Liver (tissue), 3 donors: ENCODE data around the gene HIPK2.

Experiments
- EGR1 ChIP-seq, 2 donors: IDR thresholded peaks; 2 replicates each; pipeline ENCODE4 v1.6.1; 2016 to 2018; ENCODE audit warnings: antibody characterized with exemption in 2 of 2, low read depth in 2 of 2
- FOXA1 ChIP-seq: IDR thresholded peaks from 2 replicates; pipeline ENCODE4 v1.6.1; 2016; ENCODE audit warnings: antibody characterized with exemption
- JUND ChIP-seq, 2 donors: IDR thresholded peaks; 2 replicates each; pipeline ENCODE4 v1.6.1; 2016; ENCODE audit warnings: antibody characterized with exemption in 2 of 2
- RAD21 ChIP-seq, 2 donors: IDR thresholded peaks; 2 replicates each; pipeline ENCODE4 v1.6.1; 2016; ENCODE audit warnings: antibody characterized with exemption in 2 of 2, mild to moderate bottlenecking in 2 of 2
- SP1 ChIP-seq: IDR thresholded peaks from 2 replicates; pipeline ENCODE4 v1.6.1; 2018; ENCODE audit warnings: antibody characterized with exemption, mild to moderate bottlenecking
- TAF1 ChIP-seq: conservative IDR thresholded peaks from 2 replicates; pipeline ENCODE4 v1.6.1; 2016; ENCODE audit warnings: antibody characterized with exemption, mild to moderate bottlenecking
- YY1 ChIP-seq: IDR thresholded peaks from 2 replicates; pipeline ENCODE4 v1.6.1; 2016; ENCODE audit warnings: antibody characterized with exemption, mild to moderate bottlenecking
- TF ChIP-seq, protein P1 (sequence below): fragments of 150-350 bp; IDR thresholded peaks from 2 replicates; pipeline ENCODE4 v1.5.1; 2017; ENCODE audit warnings: improper control_type of control experiment, low read depth, low read length; ENCODE audit not compliant: missing input control
- TF ChIP-seq, protein P2 (sequence below): IDR thresholded peaks from 2 replicates; pipeline ENCODE4 v1.6.1; 2016; ENCODE audit warnings: antibody characterized with exemption
- TF ChIP-seq, protein P3 (sequence below): IDR thresholded peaks from 2 replicates; pipeline ENCODE4 v1.6.1; 2016; ENCODE audit warnings: antibody characterized with exemption
- TF ChIP-seq, protein P4 (sequence below): IDR thresholded peaks from 2 replicates; pipeline ENCODE4 v1.6.1; 2016; ENCODE audit warnings: antibody characterized with exemption
- TF ChIP-seq, protein P5 (sequence below): IDR thresholded peaks from 2 replicates; pipeline ENCODE4 v1.6.1; 2016; ENCODE audit warnings: antibody characterized with exemption, mild to moderate bottlenecking
- donor health status: healthy.
- donor health status: healthy.

DNA sequence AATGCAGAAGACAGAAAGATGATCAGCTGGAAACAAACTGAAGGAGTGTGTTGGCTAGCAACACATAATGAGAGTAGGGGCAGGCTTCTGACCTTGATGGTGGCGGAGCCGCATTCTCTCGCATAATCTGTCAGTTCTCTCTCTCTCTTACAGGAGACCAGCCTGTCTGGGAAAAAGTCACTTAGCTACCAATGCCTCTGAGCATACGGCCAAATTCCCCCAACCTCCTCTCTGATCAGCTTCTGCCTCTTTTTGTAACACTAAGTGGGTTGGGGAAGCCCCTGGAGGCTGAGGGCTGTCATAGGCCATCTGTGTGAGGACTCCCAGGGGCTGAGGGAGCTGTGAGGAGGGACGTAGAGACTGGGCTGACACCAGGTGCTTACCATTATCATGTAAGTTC is 104.6 kb downstream of the HIPK2 start:
- TF ChIP-seq, protein P1, sequence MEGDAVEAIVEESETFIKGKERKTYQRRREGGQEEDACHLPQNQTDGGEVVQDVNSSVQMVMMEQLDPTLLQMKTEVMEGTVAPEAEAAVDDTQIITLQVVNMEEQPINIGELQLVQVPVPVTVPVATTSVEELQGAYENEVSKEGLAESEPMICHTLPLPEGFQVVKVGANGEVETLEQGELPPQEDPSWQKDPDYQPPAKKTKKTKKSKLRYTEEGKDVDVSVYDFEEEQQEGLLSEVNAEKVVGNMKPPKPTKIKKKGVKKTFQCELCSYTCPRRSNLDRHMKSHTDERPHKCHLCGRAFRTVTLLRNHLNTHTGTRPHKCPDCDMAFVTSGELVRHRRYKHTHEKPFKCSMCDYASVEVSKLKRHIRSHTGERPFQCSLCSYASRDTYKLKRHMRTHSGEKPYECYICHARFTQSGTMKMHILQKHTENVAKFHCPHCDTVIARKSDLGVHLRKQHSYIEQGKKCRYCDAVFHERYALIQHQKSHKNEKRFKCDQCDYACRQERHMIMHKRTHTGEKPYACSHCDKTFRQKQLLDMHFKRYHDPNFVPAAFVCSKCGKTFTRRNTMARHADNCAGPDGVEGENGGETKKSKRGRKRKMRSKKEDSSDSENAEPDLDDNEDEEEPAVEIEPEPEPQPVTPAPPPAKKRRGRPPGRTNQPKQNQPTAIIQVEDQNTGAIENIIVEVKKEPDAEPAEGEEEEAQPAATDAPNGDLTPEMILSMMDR: no peak
- TF ChIP-seq, protein P2, sequence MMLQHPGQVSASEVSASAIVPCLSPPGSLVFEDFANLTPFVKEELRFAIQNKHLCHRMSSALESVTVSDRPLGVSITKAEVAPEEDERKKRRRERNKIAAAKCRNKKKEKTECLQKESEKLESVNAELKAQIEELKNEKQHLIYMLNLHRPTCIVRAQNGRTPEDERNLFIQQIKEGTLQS: no peak
- TF ChIP-seq TAF1: no peak
- no peak for TF ChIP-seq FOXA1
- TF ChIP-seq RAD21 (IDR thresholded peaks at IDR 0.05): no peak
- TF ChIP-seq EGR1 (IDR thresholded peaks at IDR 0.05; ENCODE audit: low read depth in 2 of 2): no peak
- TF ChIP-seq, protein P3, sequence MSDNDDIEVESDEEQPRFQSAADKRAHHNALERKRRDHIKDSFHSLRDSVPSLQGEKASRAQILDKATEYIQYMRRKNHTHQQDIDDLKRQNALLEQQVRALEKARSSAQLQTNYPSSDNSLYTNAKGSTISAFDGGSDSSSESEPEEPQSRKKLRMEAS: no peak
- no peak for TF ChIP-seq YY1
- TF ChIP-seq, protein P4, sequence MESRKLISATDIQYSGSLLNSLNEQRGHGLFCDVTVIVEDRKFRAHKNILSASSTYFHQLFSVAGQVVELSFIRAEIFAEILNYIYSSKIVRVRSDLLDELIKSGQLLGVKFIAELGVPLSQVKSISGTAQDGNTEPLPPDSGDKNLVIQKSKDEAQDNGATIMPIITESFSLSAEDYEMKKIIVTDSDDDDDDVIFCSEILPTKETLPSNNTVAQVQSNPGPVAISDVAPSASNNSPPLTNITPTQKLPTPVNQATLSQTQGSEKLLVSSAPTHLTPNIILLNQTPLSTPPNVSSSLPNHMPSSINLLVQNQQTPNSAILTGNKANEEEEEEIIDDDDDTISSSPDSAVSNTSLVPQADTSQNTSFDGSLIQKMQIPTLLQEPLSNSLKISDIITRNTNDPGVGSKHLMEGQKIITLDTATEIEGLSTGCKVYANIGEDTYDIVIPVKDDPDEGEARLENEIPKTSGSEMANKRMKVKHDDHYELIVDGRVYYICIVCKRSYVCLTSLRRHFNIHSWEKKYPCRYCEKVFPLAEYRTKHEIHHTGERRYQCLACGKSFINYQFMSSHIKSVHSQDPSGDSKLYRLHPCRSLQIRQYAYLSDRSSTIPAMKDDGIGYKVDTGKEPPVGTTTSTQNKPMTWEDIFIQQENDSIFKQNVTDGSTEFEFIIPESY: no peak
- TF ChIP-seq, protein P5, sequence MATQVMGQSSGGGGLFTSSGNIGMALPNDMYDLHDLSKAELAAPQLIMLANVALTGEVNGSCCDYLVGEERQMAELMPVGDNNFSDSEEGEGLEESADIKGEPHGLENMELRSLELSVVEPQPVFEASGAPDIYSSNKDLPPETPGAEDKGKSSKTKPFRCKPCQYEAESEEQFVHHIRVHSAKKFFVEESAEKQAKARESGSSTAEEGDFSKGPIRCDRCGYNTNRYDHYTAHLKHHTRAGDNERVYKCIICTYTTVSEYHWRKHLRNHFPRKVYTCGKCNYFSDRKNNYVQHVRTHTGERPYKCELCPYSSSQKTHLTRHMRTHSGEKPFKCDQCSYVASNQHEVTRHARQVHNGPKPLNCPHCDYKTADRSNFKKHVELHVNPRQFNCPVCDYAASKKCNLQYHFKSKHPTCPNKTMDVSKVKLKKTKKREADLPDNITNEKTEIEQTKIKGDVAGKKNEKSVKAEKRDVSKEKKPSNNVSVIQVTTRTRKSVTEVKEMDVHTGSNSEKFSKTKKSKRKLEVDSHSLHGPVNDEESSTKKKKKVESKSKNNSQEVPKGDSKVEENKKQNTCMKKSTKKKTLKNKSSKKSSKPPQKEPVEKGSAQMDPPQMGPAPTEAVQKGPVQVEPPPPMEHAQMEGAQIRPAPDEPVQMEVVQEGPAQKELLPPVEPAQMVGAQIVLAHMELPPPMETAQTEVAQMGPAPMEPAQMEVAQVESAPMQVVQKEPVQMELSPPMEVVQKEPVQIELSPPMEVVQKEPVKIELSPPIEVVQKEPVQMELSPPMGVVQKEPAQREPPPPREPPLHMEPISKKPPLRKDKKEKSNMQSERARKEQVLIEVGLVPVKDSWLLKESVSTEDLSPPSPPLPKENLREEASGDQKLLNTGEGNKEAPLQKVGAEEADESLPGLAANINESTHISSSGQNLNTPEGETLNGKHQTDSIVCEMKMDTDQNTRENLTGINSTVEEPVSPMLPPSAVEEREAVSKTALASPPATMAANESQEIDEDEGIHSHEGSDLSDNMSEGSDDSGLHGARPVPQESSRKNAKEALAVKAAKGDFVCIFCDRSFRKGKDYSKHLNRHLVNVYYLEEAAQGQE: no peak
- TF ChIP-seq SP1: no peak
- no peak for TF ChIP-seq JUND (IDR thresholded peaks at IDR 0.05)
